ENCODE results near the gene MAP4K4. TPM values are rescaled to one million over a fixed set of nuclear protein-coding genes. Genes with fewer than 3 reads are reported as not detected.

MAP4K4 gene
- total and polyA plus RNA-seq, 2 of the 13 experiments (the other 11 are each of a cell fraction or from before 2014, with no cell fraction given): 105 to 264 TPM

DNA sequence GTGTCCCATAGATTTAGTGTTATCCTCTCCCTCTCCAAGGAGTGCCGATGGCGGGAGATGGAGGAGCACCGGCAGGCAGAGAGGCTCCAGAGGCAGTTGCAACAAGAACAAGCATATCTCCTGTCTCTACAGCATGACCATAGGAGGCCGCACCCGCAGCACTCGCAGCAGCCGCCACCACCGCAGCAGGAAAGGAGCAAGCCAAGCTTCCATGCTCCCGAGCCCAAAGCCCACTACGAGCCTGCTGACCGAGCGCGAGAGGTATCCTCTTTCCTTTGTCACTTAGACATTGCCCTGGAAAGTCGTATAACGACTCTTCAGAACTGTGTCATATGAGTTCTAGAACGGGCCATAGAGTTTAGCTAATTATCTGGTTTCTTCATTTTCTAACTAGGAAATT, 162.1 kb downstream of the MAP4K4 start:
- ChIA-PET POLR2A (no interaction called here), CTCF (ENCODE audit: low intra/inter-chr PET ratio, low total read pairs) (no interaction called here)
- no peak for FAIRE-seq
- in situ Hi-C loops (cut with HindIII; ENCODE audit: extremely low pct_ligation_motif_present, low pct_unique_long_range_greater_than_20kb) (no loop called here), intact Hi-C loops (cut with micrococcal nuclease; ENCODE audit: unreplicated experiment) (no loop called here)
- Histone ChIP-seq H3K9me3 (ENCODE audit: low read length) (no peaks in the 10 kb centered on the region), H4K20me1 (ENCODE audit: insufficient read depth, low read length) (peaks cover 12% of the 10 kb centered on the region), H3K36me3 (replicated peaks in 1 of 2; ENCODE audit: control insufficient read depth in 1 of 2, insufficient read depth in 2 of 2, low read length in 2 of 2) (peaks cover 46 to 87% of the 10 kb centered on the region in 2 experiments), H2AFZ (ENCODE audit: low read length) (no peak overlapping the region), H3K4me2 (ENCODE audit: low read depth, low read length) (no peak overlapping the region), H3K27me3 (ENCODE audit: control insufficient read depth in 1 of 2, insufficient read depth in 2 of 2, low read length in 2 of 2) (no peaks in the 10 kb centered on the region), H3K4me1 (ENCODE audit: insufficient read depth, low read length) (peaks cover 29% of the 10 kb centered on the region), H3K79me2 (ENCODE audit: insufficient read depth, low read length) (no peaks in the 10 kb centered on the region), H3K9ac (ENCODE audit: insufficient read depth, low read depth, low read length) (no peak overlapping the region), H3K27ac (ENCODE audit: extremely low read length, insufficient read depth, low read length) (no peak overlapping the region), H3K4me3 (replicated peaks in 1 of 3; ENCODE audit: insufficient read depth in 1 of 3, low read depth in 2 of 3, low read length in 3 of 3) (no peak overlapping the region)
- ATAC-seq: peak; percentile 13; the same call in 2 of the 3 replicates
- no peak for DNase-seq (ENCODE audit: low spot score)
- WGBS (ENCODE audit: low lambda C conversion rate): 97% methylated on average over 16 of the region's 16 CpGs
- no TSS peak for BruUV-seq (replicated peaks)
- no peak for TF ChIP-seq SMARCC2 (IDR thresholded peaks at IDR 0.05)
- TF ChIP-seq, protein P1, sequence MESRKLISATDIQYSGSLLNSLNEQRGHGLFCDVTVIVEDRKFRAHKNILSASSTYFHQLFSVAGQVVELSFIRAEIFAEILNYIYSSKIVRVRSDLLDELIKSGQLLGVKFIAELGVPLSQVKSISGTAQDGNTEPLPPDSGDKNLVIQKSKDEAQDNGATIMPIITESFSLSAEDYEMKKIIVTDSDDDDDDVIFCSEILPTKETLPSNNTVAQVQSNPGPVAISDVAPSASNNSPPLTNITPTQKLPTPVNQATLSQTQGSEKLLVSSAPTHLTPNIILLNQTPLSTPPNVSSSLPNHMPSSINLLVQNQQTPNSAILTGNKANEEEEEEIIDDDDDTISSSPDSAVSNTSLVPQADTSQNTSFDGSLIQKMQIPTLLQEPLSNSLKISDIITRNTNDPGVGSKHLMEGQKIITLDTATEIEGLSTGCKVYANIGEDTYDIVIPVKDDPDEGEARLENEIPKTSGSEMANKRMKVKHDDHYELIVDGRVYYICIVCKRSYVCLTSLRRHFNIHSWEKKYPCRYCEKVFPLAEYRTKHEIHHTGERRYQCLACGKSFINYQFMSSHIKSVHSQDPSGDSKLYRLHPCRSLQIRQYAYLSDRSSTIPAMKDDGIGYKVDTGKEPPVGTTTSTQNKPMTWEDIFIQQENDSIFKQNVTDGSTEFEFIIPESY (CRISPR knock-in tag; IDR thresholded peaks at IDR 0.05): 0 out of 2 replicates have a peak, but pooled peaks have one; percentile 43
- TF ChIP-seq LCORL (IDR thresholded peaks at IDR 0.05): no peak
- no peak for TF ChIP-seq LCORL (CRISPR knock-in tag; IDR thresholded peaks at IDR 0.05)
- TF ChIP-seq, protein P2, sequence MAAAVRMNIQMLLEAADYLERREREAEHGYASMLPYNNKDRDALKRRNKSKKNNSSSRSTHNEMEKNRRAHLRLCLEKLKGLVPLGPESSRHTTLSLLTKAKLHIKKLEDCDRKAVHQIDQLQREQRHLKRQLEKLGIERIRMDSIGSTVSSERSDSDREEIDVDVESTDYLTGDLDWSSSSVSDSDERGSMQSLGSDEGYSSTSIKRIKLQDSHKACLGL (CRISPR knock-in tag; IDR thresholded peaks at IDR 0.05): no peak
- TF ChIP-seq ARNTL (CRISPR knock-in tag; IDR thresholded peaks at IDR 0.05): no peak

DNA sequence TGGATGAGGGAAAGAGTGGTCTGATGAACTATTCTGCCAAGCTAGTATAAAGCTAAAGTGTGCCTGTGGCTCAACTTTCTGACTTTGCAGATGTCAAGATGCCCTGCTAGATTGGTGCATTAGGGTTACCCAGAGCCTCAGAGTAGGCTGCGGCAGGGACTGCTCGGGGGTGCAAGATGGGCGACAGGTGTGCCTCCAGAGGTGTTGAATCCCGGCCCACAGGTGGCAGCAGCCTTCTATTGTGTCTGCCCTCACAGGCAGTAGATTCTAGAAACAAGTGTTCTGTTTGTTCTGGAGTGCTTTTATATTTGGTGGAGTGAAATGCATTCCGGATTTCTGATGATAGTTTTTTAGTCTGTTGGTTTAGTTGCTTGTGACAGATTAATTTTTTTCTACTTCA, 162.7 kb downstream of the MAP4K4 start:
- ATAC-seq: peak; percentile 54
- H3K4me1 ChIP-seq (ENCODE audit: insufficient read depth, low read length): peaks cover 24% of the 10 kb centered on the region
- H4K20me1 ChIP-seq (ENCODE audit: insufficient read depth, low read length): peaks cover 12% of the 10 kb centered on the region
- intact Hi-C loops (cut with micrococcal nuclease; ENCODE audit: unreplicated experiment): no loop called here
- peaks cover 44 to 87% of the 10 kb centered on the region in 2 experiments for H3K36me3 ChIP-seq (replicated peaks in 1 of 2; ENCODE audit: control insufficient read depth in 1 of 2, insufficient read depth in 2 of 2, low read length in 2 of 2)
- no peaks in the 10 kb centered on the region for H3K9me3 ChIP-seq (ENCODE audit: low read length)
- no peak overlapping the region for H3K4me2 ChIP-seq (ENCODE audit: low read depth, low read length)
- H3K79me2 ChIP-seq (ENCODE audit: insufficient read depth, low read length): no peaks in the 10 kb centered on the region
- H3K4me3 ChIP-seq (replicated peaks in 1 of 3; ENCODE audit: insufficient read depth in 1 of 3, low read depth in 2 of 3, low read length in 3 of 3): no peak overlapping the region
- no peak overlapping the region for H3K9ac ChIP-seq (ENCODE audit: insufficient read depth, low read depth, low read length)
- CTCF ChIA-PET (ENCODE audit: low intra/inter-chr PET ratio, low total read pairs): no interaction called here
- no peaks in the 10 kb centered on the region for H3K27me3 ChIP-seq (ENCODE audit: control insufficient read depth in 1 of 2, insufficient read depth in 2 of 2, low read length in 2 of 2)
- no TSS peak for BruUV-seq (replicated peaks)
- POLR2A ChIA-PET: no interaction called here
- 94% methylated on average over 5 of the region's 5 CpGs for WGBS (ENCODE audit: low lambda C conversion rate)
- H3K27ac ChIP-seq (ENCODE audit: extremely low read length, insufficient read depth, low read length): no peak overlapping the region
- in situ Hi-C loops (cut with HindIII; ENCODE audit: extremely low pct_ligation_motif_present, low pct_unique_long_range_greater_than_20kb): no loop called here
- FAIRE-seq: no peak
- H2AFZ ChIP-seq (ENCODE audit: low read length): no peak overlapping the region
- no peak for DNase-seq (ENCODE audit: low spot score)
- no peak for TF ChIP-seq ZNF747 (CRISPR knock-in tag; IDR thresholded peaks at IDR 0.05; ENCODE audit: borderline replicate concordance)
- no peak for TF ChIP-seq ZNF788 (CRISPR knock-in tag; IDR thresholded peaks at IDR 0.05; ENCODE audit: borderline replicate concordance)
- TF ChIP-seq ZNF331 (CRISPR knock-in tag; IDR thresholded peaks at IDR 0.05): no peak
- TF ChIP-seq ZKSCAN5 (CRISPR knock-in tag; IDR thresholded peaks at IDR 0.05): no peak
- TF ChIP-seq, protein P3, sequence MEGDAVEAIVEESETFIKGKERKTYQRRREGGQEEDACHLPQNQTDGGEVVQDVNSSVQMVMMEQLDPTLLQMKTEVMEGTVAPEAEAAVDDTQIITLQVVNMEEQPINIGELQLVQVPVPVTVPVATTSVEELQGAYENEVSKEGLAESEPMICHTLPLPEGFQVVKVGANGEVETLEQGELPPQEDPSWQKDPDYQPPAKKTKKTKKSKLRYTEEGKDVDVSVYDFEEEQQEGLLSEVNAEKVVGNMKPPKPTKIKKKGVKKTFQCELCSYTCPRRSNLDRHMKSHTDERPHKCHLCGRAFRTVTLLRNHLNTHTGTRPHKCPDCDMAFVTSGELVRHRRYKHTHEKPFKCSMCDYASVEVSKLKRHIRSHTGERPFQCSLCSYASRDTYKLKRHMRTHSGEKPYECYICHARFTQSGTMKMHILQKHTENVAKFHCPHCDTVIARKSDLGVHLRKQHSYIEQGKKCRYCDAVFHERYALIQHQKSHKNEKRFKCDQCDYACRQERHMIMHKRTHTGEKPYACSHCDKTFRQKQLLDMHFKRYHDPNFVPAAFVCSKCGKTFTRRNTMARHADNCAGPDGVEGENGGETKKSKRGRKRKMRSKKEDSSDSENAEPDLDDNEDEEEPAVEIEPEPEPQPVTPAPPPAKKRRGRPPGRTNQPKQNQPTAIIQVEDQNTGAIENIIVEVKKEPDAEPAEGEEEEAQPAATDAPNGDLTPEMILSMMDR (CRISPR knock-in tag; IDR thresholded peaks at IDR 0.05): peak; percentile 33; the same call in 1 of the 2 replicates
- TF ChIP-seq RFX5 (IDR thresholded peaks at IDR 0.05; ENCODE audit: low read depth, low read length): no peak
- TF ChIP-seq POLR2G (IDR thresholded peaks at IDR 0.05; ENCODE audit: low read depth, low read length): no peak
- TF ChIP-seq, protein P4, sequence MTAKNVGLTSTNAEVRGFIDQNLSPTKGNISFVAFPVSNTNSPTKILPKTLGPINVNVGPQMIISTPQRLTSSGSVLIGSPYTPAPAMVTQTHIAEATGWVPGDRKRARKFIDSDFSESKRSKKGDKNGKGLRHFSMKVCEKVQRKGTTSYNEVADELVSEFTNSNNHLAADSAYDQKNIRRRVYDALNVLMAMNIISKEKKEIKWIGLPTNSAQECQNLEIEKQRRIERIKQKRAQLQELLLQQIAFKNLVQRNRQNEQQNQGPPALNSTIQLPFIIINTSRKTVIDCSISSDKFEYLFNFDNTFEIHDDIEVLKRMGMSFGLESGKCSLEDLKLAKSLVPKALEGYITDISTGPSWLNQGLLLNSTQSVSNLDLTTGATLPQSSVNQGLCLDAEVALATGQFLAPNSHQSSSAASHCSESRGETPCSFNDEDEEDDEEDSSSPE (CRISPR knock-in tag; IDR thresholded peaks at IDR 0.05): no peak
- TF ChIP-seq HIVEP1 (CRISPR knock-in tag; IDR thresholded peaks at IDR 0.05): no peak
